HL-60 (cell line): ENCODE data around the gene BLVRA.

Experiments
- DNase-seq, 2 experiments: peaks; one replicate each; pipeline ENCODE4 v3.0.0-alpha.2; 2010 to 2020; ENCODE audit warnings: low read depth in 1 of 2, low spot score in 1 of 2
- H3K27ac ChIP-seq: fragments of 250-450 bp; sonication (Bioruptor Pico); replicated peaks from 2 replicates; pipeline ENCODE4 v1.5.1; 2020; ENCODE audit warnings: mild to moderate bottlenecking, moderate library complexity
- H3K27me3 ChIP-seq: fragments of 250-450 bp; sonication (Bioruptor Pico); 2 replicates; pipeline ENCODE4 v1.5.1; 2021; ENCODE audit warnings: mild to moderate bottlenecking, moderate library complexity; ENCODE audit not compliant: insufficient read depth, poor library complexity, severe bottlenecking
- H3K4me3 ChIP-seq: replicated peaks from 2 replicates; pipeline ENCODE4 v1.5.1; 2011; ENCODE audit warnings: mild to moderate bottlenecking, control low read depth, low read length; ENCODE audit not compliant: insufficient read depth
- GABPA ChIP-seq: IDR thresholded peaks from 2 replicates; pipeline ENCODE4 v1.6.1; 2012; ENCODE audit warnings: low read depth
- POLR2AphosphoS5 ChIP-seq: IDR thresholded peaks from 2 replicates; pipeline ENCODE4 v1.6.1; 2012; ENCODE audit warnings: low read depth
- SPI1 ChIP-seq: IDR thresholded peaks from 2 replicates; pipeline ENCODE4 v1.6.1; 2012; ENCODE audit warnings: low read depth, mild to moderate bottlenecking, borderline replicate concordance
- TF ChIP-seq, protein P1 (sequence below): IDR thresholded peaks from one replicate; pipeline ENCODE4 v1.5.1; 2011; ENCODE audit warnings: low read length, control low read depth, inconsistent platforms; ENCODE audit not compliant: insufficient read depth
- TF ChIP-seq, protein P2 (sequence below): IDR thresholded peaks from 2 replicates; pipeline ENCODE4 v1.6.1; 2012; ENCODE audit warnings: low read depth; ENCODE audit not compliant: insufficient replicate concordance

The BLVRA gene

DNA sequence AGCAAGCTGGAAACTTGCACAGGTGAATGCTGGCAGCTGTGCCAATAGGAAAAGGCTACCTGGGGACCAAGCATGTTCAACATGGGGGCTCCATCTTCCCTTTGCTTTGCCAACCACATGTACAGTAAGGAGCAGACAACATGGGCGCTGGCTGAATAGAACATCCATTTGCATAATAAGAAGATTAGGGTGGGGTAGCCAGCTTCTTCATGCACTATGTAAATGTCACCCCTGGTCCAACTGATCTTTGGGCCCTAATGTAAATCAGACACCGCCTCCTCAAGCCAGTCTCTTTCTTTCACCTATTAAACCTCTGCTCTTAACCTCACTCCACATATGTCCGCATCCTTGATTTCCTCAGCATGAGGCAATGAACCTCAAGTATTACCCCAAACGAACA, 84.8 kb downstream of the BLVRA start:
- Histone ChIP-seq H3K27me3 (no peaks in the 10 kb centered on the region), H3K4me3 (no peak overlapping the region), H3K27ac (no peak overlapping the region)
- DNase-seq: no peak
- TF ChIP-seq SPI1 (no peak), GABPA (no peak), POLR2AphosphoS5 (no peak)
- TF ChIP-seq, protein P1, sequence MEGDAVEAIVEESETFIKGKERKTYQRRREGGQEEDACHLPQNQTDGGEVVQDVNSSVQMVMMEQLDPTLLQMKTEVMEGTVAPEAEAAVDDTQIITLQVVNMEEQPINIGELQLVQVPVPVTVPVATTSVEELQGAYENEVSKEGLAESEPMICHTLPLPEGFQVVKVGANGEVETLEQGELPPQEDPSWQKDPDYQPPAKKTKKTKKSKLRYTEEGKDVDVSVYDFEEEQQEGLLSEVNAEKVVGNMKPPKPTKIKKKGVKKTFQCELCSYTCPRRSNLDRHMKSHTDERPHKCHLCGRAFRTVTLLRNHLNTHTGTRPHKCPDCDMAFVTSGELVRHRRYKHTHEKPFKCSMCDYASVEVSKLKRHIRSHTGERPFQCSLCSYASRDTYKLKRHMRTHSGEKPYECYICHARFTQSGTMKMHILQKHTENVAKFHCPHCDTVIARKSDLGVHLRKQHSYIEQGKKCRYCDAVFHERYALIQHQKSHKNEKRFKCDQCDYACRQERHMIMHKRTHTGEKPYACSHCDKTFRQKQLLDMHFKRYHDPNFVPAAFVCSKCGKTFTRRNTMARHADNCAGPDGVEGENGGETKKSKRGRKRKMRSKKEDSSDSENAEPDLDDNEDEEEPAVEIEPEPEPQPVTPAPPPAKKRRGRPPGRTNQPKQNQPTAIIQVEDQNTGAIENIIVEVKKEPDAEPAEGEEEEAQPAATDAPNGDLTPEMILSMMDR: no peak
- TF ChIP-seq, protein P2, sequence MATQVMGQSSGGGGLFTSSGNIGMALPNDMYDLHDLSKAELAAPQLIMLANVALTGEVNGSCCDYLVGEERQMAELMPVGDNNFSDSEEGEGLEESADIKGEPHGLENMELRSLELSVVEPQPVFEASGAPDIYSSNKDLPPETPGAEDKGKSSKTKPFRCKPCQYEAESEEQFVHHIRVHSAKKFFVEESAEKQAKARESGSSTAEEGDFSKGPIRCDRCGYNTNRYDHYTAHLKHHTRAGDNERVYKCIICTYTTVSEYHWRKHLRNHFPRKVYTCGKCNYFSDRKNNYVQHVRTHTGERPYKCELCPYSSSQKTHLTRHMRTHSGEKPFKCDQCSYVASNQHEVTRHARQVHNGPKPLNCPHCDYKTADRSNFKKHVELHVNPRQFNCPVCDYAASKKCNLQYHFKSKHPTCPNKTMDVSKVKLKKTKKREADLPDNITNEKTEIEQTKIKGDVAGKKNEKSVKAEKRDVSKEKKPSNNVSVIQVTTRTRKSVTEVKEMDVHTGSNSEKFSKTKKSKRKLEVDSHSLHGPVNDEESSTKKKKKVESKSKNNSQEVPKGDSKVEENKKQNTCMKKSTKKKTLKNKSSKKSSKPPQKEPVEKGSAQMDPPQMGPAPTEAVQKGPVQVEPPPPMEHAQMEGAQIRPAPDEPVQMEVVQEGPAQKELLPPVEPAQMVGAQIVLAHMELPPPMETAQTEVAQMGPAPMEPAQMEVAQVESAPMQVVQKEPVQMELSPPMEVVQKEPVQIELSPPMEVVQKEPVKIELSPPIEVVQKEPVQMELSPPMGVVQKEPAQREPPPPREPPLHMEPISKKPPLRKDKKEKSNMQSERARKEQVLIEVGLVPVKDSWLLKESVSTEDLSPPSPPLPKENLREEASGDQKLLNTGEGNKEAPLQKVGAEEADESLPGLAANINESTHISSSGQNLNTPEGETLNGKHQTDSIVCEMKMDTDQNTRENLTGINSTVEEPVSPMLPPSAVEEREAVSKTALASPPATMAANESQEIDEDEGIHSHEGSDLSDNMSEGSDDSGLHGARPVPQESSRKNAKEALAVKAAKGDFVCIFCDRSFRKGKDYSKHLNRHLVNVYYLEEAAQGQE: no peak

DNA sequence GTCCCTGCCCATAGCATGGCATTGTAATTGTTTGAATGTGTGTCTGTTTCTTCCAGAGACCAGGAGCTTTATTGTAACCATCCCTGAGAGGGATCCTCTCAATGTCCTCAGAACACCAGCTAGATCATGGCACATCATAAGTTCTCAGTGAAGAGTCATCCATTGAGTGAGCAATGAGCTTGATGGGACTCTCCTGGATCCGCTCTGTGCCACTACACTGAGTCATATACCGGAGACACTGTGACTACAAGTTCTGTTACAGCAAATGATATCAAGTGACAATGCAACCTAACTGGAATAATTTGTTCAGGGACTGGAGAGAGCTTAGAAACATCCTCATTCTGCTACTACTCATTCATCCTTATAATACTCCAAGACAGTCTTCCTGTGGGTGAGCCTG, 85.8 kb downstream of the BLVRA start:
- H3K4me3 ChIP-seq: no peak overlapping the region
- no peak for TF ChIP-seq POLR2AphosphoS5
- H3K27ac ChIP-seq: no peak overlapping the region
- H3K27me3 ChIP-seq: no peaks in the 10 kb centered on the region
- no peak for DNase-seq

DNA sequence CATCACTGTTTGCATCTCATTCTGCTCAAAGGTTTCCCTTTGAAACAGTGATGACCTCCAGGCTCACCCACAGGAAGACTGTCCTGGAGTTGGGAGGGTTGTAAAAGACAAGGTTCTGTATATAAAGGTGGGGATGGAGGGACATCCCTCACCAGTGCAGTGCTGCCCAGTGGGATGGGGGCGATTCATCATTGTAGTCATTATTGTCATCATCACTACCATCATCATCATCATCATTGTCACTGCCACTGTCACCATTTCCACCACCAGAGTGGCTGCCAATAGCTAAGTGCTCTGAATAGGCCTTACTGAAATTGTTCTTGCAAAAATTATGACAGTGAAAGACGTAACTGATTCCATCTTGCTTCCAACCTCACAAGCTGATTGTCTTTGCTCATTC, 86.2 kb downstream of the BLVRA start:
- Histone ChIP-seq H3K27me3 (no peaks in the 10 kb centered on the region), H3K27ac (no peak overlapping the region), H3K4me3 (no peak overlapping the region)
- TF ChIP-seq GABPA (no peak), POLR2AphosphoS5 (no peak)
- TF ChIP-seq, protein P1: no peak
- DNase-seq: no peak

DNA sequence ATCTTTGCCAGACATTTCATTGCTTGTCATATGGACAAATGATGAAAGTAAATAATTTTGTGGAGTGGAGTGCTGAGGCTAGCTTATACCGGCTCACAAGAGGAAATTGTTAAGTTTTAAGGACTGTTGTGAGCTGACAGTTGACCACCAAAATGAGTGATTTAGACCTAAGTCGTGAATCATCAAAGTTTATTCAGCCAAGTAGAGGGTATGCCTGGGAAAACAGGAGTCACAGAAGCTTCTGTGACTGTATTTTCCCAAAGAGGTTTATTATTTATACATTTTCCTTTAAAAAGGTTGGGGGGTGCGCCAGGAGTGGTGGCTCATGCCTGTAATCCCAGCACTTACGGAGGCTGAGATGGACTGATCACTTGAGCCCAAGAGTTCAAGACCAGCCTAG, 89.0 kb downstream of the BLVRA start:
- no peak overlapping the region for H3K27ac ChIP-seq
- DNase-seq: no peak
- H3K27me3 ChIP-seq: no peaks in the 10 kb centered on the region
- H3K4me3 ChIP-seq: no peak overlapping the region
- TF ChIP-seq GABPA: no peak
- no peak for TF ChIP-seq SPI1
- TF ChIP-seq POLR2AphosphoS5: no peak
- TF ChIP-seq, protein P2: no peak
- TF ChIP-seq, protein P1: no peak
